Spleen (tissue), 7 donors: ENCODE measurements around the gene ADORA1.

ENCODE experiments used
- CTCF ChIP-seq, 11 experiments: fragments of 200-600 bp in 7 of 11; fragments of 450-650 bp in 4 of 11; sonication (generic) in 4 of 11; IDR thresholded peaks in 8 of 11; conservative IDR thresholded peaks in 3 of 11; 1 replicate in 7 of 11; 2 replicates in 4 of 11; pipeline versions ENCODE4 v1.4.0 to v1.8.0; 2016 to 2021; ENCODE audit warnings: antibody characterized with exemption in 11 of 11, inconsistent platforms in 4 of 11, mild to moderate bottlenecking in 1 of 11
- POLR2AphosphoS5 ChIP-seq, 3 donors: sonication (generic); formaldehyde crosslinking; IDR thresholded peaks; one replicate each; pipeline ENCODE4 v1.5.1; 2017; ENCODE audit warnings: antibody characterized with exemption in 3 of 3
- donor health status: DM: no; HTN: no; CAD: no; lungs with moderate emphysema.
- donor health status: DM: no; HTN: no; CAD: no.
- donor health status: DM: no; HTN: no; CAD: no.

- no peak for TF ChIP-seq POLR2AphosphoS5 (IDR thresholded peaks at IDR 0.05)
- no peak for TF ChIP-seq CTCF (IDR thresholded peaks at IDR 0.05 in 8 of 11, conservative IDR thresholded peaks at IDR 0.05 in 3 of 11)
Measured at GRCh38 chr1:203145321-203146041, 18.0 kb downstream of the ADORA1 start.
